Umbilical cord (tissue), 2 donors: ENCODE data around the gene ASB12. TPM values are rescaled to one million over a fixed set of nuclear protein-coding genes. Genes with fewer than 3 reads are reported as not detected.
"Not testable (repeated sequence)": the region's sequence is repeated elsewhere in the genome, so short reads cannot be mapped to it uniquely, and the experiment has no call there.

Source experiments
- DNase-seq: peaks from one replicate; pipeline ENCODE4 v3.0.0-alpha.2; 2015; ENCODE audit warnings: low spot score
- total RNA-seq: library from RNA; depleted of rRNA; stranded (reverse); fragments of >200 nt; gene quantifications from one replicate; pipeline ENCODE4 v1.2.3, GENCODE V29; 2014; ENCODE audit warnings: low replicate concordance; ENCODE audit not compliant: insufficient read depth

ASB12 gene
- total RNA-seq, result 1.9 TPM

GRCh38 chrX:64230123-64230970 lies at the start of gene ASB12:
TSS of gene ASB12 (minus strand) at chrX:64230607. CDS start at chrX:64225650, 4,957 bp downstream.
- DNase-seq, result no peak

GRCh38 chrX:64265265-64265664 lies 34.9 kb upstream of the ASB12 start:
- no peak for DNase-seq

GRCh38 chrX:64229154-64229553 lies 1.3 kb downstream of the ASB12 start:
- DNase-seq, result no peak

- DNase-seq, result no peak
These were observed 12.4 kb downstream of the ASB12 start for GRCh38 chrX:64218023-64218422.

- DNase-seq, result not testable (repeated sequence)
These were observed 16.4 kb downstream of the ASB12 start for GRCh38 chrX:64213989-64214388.

- DNase-seq, result peak; percentile 25
These were observed 23.7 kb downstream of the ASB12 start for GRCh38 chrX:64206556-64207162.

- peak; percentile 92 for DNase-seq
These were observed 24.5 kb downstream of the ASB12 start for GRCh38 chrX:64205735-64206501.

GRCh38 chrX:64205441-64205734 lies 25.0 kb downstream of the ASB12 start, which contains the start of gene AMER1:
TSS of gene AMER1 (minus strand) at chrX:64205708. CDS start at chrX:64193286, 12,422 bp downstream.
- DNase-seq, result no peak

- peak; percentile 31 for DNase-seq
These were observed 25.5 kb downstream of the ASB12 start for GRCh38 chrX:64204701-64205440.

- no peak for DNase-seq
These were observed 26.2 kb downstream of the ASB12 start for GRCh38 chrX:64204252-64204651.

GRCh38 chrX:64202808-64203325 lies 27.5 kb downstream of the ASB12 start:
- peak; percentile 91 for DNase-seq

GRCh38 chrX:64198036-64198435 lies 32.4 kb downstream of the ASB12 start:
- no peak for DNase-seq

GRCh38 chrX:64196606-64197005 lies 33.8 kb downstream of the ASB12 start:
- no peak for DNase-seq

GRCh38 chrX:64195862-64196261 lies 34.5 kb downstream of the ASB12 start:
- DNase-seq, result no peak

GRCh38 chrX:64192673-64193072 lies 37.7 kb downstream of the ASB12 start:
- no peak for DNase-seq

GRCh38 chrX:64192040-64192439 lies 38.4 kb downstream of the ASB12 start:
- DNase-seq, result no peak

- DNase-seq, result no peak
These were observed 39.0 kb downstream of the ASB12 start for GRCh38 chrX:64191281-64192010.

GRCh38 chrX:64190136-64190740 lies 40.2 kb downstream of the ASB12 start:
- no peak for DNase-seq

GRCh38 chrX:64188901-64189300 lies 41.5 kb downstream of the ASB12 start:
- no peak for DNase-seq

- no peak for DNase-seq
These were observed 42.7 kb downstream of the ASB12 start for GRCh38 chrX:64187762-64188150.
